Forelimb muscle (tissue), 1 donor: Measurements from ENCODE around the gene COL19A1. TPM values are rescaled to one million over a fixed set of nuclear protein-coding genes. Genes with fewer than 3 reads are reported as not detected.

Experiments
- DNase-seq: peaks from one replicate; pipeline ENCODE4 v3.0.0-alpha.2; 2013; ENCODE audit warnings: low read depth
- polyA plus RNA-seq: library from polyadenylated mRNA; unstranded; fragments of 120-200 nt; gene quantifications from one replicate; pipeline ENCODE4 v1.2.1, GENCODE V29; 2013; ENCODE audit not compliant: insufficient read length

The COL19A1 gene
- polyA plus RNA-seq, 1 donor = 3.3 TPM

DNA sequence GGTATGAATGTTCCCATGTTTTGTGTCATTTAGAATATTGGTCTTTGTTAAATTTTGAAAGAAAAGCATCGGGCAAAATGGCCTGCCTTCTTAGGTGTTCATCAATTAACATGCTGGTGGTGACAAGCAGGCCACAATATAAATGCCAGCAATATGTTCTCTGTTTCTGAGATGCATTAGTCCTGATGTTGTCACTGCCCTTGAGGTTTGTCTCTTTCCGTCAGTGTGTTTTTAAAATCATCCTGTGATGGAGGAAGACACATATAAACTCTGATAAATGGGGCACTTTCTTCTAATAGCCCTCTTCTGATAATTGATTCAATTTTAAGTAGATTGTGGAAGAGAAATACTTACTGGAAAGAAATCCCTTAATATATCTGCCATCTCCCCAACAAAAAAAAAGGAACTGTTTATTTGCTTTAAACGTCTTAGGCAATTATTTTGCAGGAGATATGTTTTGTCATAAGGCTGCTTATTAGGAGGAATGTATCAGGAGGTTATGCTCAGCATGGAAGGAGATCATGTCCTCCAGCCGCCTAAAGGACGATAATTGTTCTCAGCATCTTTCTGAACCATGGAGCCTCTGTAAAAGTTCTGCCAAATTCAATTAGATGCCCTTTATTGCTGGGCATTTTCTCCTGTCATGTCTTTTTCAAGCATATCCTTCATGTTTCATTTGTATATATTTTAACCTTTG, 302.5 kb downstream of the COL19A1 start:
- no peak for DNase-seq

DNA sequence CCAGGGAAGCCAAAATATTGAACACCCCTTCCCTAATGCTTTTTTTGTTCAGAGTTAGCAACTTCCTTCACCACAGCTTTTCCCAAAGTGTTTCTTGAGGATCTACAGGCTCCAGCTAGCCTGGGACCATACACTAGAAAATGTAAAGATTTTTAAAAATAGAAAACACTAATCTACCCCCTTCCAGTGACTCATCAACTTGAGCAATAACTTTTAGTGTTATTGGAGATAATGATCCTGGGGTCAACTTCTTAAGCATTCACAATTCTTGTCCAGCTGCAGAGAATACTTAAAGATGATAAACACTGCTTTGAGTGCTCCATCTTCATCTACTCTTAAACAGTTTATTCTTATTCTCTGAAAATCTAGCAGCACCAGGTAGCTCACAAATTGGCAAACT, 304.9 kb downstream of the COL19A1 start:
- no peak for DNase-seq

DNA sequence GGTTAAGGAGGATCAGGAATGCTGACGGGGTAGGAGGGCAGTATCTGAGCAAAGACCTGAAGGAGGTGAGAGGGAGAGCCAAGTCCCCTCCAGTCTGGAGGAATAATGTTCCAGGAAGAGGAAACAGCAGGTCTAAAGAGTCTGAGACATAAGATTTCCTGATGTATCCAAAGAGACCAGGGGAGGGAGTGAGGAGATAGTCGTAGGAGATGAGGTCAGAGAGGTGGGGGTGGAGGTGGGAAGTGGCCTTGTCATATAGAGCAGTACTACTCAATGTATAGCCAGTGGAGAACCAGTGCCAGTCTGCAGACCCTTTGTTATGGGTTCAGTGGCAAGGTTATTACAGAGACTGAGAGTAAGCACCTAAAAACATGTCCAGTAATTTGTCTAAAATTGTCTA, 305.9 kb downstream of the COL19A1 start:
- no peak for DNase-seq

DNA sequence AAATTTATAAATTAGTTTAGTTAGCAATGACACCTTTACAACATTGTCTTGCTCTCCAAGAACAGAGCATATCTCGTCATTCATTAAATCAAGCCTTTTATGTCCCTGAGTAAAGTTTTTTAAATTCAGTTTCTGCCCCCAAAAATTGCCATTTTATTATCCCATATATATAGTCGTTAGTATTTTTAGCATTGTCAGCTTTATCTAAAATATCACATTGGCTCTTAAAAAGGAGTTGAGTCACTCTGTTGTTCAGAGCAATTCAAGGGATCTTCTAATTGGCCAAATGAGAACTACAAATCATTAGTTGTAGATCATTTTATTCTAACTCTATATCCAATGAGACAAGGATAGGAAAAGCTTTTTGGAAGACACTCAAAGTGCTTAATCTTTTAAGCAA, 309.4 kb downstream of the COL19A1 start:
- DNase-seq = no peak

DNA sequence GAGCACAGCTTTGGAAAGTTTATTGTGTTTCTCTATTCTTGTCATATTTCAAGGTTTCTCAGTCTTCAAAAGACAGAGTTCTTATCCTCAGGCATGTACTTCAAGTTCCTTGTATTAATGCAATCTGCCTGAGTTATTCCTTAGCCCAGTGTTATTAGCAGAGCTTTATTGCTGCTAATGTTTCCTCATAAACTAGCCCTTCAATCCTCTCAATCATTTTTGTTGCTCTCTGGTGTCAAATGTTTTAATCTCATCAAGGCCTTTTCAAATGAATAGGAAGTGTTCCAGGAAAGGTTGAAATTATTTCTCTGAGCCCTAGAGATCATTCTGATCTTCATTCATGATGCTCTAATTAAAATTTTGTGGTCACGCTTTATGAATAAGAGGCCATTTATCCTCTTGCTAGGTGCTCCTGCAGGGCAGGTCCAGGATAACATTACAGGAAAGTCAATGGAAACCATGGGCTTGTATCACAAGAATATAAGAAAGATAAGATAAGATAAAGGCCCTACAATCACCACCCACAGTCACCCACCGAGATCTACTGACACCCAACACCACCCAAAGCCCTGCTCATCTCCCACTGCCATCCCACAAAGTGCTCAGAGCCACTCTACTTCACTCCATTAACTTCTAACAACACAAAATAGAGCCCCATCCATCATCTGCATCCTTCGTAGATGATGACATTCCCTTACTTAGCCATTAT, 310.6 kb downstream of the COL19A1 start:
- DNase-seq = no peak

DNA sequence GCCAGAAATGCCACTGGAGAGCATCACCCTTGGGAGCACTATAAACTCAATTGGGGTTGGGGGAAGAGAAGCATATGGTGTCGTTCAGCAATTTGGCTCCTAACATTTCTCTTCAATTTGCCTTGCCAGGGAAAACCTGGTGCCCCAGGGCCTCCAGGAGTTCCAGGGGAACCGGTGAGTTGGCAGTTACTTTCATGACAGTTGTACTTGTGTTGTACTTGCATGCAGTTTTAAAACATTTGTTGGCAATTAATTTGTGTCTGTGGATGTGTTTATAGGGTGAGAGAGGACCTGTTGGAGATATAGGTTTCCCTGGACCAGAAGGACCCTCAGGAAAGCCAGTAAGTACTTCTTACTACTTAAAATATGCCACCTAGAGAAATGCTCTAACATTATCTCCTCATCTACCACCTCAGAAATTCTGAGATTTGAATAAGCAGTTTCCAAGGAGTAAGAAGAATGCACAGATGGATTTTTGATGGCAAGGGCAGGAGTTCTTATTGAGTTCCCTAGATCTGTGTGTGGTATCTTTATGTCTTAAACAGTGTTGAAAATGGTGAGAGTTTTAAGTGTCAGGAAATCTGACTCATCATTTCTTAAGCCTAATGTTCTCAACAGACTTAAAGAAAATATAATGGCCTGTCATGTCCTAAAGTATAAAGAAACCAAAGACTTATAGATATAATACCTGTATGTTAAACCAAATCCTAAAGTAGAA, 314.0 kb downstream of the COL19A1 start:
- no peak for DNase-seq

DNA sequence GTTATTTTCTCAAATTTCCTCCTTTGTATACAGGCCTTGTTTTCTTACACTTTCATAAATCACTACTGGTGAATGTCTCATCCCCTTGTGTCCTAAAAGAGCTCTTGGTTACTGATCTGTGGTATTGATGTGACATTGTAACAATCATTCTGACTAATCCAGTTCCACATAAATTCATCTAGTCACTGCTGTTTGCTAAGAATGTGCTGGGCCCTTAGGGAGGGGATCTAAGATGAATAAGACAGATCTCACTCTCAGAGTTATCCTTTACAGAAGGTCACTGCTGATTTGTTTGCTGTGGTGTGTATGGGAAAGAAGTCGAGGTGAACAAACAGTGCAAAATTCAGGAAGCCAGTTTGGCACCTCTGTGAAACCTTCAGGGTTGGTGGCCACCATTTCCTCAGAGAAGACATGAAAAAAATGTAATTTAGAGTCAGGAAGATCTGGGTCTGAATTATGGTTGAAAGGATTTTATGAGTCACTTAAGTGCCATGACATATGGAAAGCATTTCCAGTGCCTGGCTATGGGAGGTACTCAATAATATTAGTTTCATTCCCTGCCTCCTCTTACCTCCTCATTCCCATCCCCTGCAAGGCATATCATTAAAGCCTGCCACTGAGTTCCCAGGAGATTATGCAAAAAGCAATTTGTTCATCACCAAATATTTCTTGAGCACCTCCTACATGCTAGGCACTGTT, 314.7 kb downstream of the COL19A1 start:
- no peak for DNase-seq

DNA sequence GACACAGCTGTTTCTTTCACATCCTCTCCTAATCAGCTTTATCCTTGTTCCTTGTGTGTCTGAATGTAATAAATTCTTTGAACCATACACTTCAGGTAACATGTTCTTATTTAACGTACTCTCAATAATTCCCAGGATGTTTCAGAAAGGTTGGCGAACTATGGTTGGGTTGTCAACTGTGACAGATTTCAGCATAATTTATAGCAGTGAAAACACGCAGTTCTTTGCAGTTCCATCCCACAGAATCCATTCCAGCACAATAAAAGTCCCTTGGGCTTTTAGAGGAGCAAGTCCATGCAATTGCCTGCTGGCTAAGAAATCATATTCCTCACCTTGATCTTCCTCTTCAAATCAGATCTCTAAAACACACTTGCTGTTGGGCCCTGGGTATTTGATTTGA, 317.2 kb downstream of the COL19A1 start:
- DNase-seq = no peak

DNA sequence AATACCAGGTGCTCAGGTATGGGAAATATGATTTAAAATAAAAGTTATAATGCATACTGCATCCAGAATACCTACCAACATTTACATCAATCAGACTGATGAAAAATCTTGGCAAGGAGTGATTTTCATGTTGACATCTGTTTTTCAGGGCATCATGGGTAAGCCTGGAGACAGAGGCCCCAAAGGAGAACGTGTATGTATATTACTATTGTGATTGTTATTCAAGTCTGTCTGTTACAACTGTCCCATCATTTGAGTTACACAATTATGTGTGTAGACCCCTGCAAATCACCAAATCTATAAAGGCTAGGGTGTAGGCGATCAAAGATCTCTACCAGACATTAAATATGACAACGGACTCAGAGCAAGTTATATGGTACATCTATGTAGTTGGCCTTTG, 318.4 kb downstream of the COL19A1 start:
- DNase-seq = no peak

DNA sequence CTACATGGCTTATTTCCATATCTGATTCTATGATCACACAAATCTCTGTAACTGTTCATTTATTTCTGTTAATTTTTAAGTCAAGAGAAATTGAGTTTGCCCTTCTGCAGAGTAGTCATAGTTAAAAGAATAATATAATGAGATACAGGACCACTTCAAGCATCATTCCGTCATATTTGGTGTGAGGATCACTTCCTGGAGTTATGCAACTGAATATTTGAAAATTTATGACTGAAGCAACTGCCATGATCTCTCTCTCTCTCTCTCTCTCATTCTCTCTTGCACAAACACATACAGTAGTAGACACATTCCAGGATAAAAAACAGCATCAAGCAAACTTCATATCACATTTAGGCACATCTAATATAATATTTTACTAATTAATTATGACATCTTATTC, 320.1 kb downstream of the COL19A1 start:
- no peak for DNase-seq

DNA sequence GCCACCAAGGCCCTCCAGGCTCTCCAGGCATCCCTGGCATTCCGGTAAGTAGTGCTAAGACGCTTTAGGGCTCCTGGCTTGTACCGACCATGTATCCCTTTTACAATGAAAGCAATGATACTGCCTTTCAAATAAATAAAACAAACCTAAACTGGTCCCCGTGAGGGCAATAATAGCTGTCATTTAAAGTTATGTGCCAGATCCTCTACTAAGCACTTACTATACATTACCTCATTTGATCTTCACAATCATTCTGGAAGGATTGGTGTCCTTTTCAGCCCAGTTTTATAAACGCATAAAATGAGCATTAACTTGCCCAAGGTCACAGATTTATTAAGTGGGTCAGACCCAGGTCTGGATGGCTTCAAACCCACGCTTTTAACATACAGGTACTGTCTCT, 321.8 kb downstream of the COL19A1 start:
- DNase-seq = no peak

DNA sequence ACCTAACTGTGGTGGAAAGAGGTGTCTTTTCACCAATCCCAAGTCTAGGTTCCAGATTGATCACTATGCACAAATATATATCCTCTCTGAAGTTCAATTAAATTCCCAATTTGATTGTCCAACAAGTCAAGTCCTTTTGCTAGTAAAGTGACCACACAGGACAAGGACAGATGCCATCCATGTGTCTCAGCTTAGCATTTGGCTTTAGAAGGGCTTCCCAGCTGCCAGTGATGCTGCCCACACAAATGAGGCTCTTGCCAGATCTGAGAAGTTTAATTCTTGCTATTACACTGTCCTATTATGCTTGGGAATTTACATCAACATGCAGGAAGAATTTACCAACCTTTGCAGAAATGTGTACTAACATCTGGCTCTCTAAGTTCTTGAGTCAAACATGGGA, 328.1 kb downstream of the COL19A1 start:
- DNase-seq = no peak

DNA sequence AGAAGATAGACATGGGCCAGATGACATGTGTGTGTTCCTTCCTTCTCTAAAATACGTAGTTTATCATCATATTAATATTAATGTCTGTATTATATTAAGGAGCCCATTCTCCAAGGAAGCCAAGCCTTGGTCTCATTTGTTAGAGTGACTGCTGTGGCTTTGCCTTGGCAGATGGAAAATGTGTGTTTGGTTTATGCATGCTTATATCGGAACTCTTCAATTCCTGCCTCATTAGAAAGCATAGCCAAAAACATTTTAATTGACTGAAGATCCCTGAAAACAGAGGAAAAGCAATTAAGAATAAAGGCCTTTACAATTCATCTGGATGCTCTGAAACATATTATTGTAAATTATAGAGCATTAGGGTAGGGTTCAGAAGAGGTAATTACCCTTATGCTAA, 330.2 kb downstream of the COL19A1 start:
- no peak for DNase-seq

DNA sequence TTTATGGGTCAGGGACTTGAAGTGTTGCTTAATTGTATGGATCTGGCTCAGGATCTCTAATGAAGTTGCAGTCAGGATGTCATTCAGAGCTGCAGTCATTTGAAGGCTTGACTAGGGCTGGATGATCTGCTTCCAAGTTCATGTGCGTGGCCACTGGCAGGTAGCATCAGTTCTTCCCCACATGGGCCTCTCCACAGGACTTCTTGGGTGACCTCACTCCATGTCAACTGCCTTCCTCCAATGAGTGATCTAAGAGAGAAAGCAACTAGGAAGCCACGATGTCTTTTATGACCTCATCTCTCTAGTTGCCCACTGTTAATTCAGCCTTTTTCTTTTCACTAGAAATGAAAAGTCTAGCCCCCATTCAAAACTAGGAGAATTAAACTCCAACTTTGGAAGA, 332.4 kb downstream of the COL19A1 start:
- DNase-seq = no peak

DNA sequence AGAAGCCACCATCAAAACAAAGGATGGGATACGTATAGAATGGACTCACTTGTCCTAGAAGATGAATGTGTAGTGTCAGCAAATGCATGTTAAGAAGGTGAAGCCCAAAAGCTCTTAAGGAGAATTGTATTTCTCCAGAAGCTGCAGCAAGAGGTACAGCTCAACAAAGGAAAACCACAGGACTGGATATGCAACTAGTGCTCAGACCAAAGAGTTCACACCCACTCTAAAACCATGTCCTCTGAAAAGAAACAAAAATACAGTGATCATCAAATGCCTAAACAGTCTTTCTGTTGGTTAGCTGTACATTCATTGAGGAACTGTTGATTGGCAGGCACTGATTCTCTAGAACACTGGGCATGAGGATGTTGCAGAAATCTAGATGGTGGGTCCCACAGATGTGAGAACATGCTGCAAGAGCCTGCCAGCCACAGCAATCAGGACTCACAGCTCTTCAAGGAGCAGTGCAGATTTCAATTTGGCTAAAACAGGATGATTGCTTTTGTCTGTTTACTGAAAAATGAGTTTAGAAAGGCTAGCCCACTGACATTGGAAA, 342.0 kb downstream of the COL19A1 start:
- DNase-seq = no peak

DNA sequence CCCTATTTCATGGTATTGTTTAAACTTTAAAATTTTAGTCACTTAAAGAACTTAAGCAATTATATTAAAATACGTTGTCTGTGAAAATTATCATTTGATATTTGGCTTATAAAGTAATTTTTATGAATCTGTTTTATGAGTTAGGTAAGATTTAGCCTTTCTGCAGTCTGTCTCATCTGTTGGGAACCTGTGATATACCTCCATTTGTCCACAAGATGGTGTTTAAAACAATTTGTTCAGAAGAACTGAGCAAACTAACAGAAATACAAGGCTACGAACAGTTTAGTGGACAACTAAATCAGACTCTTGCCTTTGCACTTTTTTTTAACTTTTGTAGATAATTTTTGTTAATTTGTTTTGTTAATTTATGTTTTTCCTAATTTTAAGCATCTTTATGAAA, 344.1 kb downstream of the COL19A1 start:
- DNase-seq = no peak

DNA sequence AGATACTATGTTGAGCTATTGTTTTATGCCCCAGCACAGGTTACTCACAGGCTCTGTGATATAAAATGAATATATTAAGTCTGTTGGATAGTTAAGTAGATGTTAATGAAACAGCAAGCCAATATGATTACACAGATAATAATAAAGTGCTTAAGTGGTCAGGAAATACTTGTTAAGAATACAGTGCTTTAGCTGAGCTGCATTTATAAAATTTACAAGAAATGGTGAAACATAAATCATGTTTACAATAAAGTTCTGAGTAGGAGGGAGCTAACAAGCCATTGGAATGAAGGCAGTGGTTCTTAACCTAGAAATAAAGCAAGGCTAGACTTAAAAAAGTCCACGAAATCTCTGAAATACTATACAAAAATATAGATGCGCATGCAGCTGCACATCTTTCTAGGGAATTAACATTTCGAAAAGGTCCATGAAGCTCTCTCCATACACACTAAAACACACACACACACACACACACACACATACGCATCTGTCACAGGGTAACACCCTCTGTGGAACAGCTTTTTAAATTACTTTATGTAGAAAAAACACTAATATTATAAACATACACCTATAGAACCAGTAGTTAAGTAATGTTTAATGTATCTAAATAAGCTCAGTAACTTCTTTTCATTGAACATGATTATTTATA, 349.2 kb downstream of the COL19A1 start:
- DNase-seq = no peak

DNA sequence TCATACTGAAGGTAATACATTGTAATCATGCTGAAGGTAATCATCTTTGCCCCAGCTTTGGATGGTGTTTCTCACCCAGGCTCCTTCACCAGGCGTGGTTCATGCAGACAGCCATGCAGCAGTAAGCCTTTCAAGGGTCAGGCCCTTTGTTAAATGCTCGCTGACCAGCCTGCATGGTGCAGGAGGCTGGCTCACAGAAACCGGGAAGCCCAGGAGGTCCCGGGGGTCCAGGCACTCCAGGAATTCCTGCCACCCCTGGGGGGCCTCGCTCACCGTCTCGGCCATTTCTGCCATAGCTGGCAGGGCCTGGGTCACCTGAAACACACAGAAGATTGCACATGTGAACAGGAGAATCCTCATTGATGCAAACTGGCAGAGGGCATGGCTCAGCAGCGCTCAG, 350.4 kb downstream of the COL19A1 start:
- no peak for DNase-seq

DNA sequence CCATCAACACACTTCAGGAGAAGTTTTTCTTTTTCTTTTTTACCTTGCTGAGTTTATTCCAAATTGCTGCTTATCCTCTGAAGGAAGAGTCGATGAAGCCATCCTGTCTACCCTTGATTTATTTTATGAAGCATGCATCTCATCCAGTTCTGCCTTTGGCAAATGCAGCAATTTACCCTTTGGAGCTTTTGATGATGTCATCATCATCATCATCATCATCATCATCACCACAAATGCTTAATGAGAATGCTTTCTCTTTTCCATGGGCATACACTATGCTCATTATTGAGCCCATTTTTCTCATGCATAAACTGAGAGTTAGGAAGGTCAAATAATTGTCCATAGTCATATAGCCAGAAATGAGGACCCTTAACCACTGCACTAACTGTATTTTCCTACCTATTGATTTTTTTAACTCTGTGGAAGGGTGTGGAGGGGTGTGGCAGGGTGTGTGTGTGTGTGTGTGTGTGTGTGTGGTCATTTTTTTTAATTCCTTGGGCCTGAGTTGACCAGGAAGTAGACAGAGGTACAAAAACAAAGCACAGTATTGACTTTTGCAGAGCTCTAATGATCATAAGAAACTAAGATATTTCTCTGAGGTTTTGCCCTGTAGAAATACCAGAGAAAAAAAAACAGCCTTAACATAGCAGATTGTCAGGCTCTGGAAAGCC, 353.7 kb downstream of the COL19A1 start:
- no peak for DNase-seq

DNA sequence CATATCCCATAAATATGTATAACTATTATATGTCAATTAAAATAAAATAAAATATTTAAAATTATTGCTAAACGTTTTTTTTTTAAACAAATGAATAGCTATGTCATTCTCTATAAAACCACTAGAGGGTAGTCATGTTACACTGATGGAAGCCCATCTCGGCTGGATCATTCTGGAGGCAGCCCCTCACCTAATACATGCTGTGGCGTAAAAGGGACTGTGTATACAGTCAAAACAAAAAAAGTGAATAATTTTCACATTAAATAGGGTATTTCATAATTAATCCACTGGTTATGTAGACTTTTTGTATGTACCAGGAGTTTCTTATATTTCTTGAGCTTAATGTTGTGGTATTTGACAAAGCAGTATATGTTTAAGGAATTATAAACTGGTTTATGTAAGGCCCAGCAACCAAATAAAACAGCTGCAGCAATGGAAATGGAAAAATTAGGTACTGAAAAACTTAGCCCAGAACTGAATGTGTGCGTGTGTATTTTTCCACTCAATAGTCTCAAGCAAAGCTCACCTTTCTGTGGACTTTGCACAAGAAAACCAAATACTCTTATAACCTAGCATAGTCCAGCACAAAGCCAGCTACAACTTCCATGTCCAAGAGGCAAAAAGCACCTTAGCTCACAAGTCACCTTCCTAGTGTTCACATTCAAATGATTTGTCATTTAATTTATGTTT, 354.8 kb downstream of the COL19A1 start:
- DNase-seq = peak; percentile 11
